GM18520 (cell line): ENCODE results near the gene NOP56.

Experiments used
- ATAC-seq: cut with Tn5 transposase; IDR thresholded peaks from one replicate; pipeline ENCODE4 v1.9.1; 2021; ENCODE audit not compliant: unreplicated experiment

Gene NOP56

DNA sequence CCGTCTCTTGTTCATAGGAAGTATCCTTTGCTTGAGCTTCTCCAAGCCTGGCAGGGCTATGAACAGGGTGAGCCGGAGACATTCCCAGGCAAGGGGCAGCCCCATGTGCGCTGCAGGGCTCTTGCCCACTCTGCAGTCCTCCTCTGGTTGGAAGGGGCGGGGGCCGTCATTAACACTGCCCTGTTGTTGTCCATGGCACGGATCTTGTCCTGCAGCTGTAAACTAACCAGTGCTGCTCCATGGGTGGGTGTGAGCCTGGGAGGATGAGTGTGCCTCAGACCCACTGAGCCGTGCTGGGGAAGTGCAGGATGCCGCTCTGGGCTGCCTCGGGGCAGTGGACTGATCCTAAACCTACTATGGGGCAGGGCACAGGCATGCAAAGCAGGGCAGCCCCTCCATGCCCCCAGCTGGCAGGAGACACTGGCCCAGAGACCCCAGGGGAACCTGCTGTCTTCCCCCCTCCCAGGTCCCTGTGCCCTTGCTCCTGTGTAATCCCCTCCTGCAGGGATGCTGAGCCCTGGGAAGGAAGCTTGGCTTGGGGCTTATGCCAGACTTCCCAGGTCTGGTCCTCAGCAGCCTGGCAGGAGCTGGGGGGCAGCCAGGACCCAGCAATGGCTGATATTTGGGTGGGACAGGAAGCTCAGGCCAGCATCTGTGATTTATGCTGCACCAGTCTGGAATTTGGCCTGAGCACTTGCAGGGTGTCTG lies 48.6 kb downstream of the NOP56 start:
- ATAC-seq: no peak

DNA sequence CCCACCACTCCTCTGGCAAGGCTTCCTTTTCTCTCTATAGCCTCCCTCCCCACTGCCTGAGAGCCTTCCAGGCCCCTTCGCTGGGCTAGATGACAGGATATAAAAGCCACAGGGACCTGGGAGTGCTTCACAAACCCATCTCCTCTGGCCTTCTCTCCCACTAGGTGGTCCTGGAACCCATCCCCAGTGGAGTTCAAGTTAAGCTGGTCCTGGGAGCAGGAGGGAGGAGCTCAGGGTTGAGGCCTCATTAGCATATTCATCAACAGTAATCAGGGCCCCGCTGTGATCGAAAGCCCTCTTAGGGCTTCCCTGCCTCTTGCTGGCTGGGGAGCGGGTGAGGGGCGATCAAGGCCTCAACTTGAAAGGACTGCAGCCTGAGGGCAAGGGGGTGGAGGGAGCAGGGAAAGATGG lies 49.2 kb downstream of the NOP56 start:
- ATAC-seq: no peak

DNA sequence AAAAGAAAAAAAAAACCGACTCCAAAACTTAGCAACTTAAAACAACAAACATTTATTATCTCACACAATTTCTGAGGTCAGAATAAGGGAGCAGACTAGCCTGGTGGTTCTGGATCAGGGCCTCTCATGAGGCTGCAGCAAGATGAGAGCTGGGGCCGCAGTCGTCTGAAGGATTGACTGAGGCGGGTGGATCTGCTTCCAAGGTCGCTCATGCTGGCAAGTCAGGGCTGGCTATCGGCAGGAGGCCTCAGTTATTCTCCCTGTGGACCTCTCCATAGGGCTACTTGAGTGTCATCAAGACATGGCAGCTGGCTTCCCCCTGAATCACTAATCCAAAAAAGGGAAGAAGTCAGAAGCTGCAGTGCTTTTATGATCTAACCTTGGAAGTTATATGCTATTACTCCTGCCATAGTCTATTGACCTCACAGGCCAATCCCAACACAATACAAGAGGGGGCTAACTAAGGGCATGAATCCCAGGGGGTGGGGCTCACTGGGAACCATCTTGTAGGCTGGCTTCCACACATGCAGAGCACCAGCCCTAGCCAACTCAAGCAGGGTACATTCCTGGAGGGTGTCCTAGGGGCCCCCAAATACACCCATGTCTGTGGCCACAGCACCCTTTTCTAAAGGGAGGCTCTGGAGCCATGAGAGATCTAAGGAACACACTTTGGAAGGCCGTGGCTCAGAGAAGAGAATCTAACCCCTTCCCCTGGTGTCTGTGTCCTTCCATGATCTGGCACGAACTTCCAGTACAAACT lies 51.5 kb downstream of the NOP56 start:
- no peak for ATAC-seq

DNA sequence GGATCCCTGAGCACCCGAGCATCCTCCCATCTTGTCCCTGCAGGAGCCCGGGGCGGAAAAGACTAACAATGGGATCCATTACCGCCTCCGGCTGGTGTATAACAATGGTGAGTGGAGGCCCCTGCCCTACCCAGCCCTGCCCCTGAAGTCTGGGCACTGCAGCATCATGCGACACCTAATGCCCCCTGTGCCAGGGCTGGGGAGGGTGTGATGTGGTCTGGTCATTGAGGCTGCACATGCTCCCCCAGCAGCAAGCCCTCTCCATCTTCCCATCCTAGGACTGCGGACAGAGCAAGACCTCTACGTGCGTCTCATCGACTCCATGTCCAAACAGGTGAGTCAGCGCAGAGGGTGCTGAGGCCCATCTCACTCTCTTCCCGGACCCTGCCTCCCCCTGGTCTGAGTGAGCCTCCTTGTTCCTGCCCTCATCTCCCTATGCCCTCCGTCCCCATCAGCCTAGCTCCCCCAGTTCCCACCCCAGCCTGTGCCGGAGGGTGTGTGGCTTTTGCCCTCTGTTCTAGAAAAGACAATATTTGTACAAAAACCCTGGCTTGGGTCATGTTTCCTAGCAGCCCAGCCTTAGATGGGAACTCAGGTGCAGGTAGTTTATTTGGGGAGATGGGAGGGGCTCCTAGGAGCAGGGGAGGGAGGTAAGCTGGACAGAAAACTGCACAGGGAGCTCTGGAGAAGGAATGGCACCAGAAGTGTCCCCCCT lies 53.7 kb downstream of the NOP56 start:
- no peak for ATAC-seq

DNA sequence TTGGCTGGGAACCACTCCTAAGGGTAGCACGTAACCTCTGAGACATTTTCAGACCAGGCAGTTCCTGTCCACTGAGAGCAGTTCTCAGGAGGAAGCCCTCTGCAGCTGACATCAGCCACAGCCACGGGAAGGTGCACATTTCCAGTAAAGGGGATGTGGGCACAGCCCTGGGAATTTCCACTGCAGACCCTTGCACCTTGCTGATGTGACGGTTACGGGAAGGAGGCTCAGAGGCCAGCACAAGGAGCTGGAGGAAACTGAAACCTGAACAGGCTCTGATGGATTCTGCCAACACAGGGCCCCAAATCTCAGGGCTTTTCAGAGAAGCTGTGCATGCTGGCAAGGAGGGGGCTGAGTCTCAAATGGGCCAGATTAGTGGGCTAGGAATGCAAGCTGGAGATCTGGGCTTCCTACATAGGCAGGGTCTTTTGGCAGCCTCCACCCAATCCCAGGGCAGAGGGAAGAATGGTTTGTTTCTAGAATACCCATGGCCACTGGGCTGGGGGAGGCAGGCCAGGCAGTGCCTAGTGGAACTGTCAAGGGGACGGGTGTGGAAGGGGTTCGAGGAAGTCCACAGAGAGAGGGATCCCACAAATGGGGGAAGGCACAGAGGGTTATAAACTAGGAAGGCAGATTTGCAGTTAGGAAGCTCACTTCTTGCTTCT lies 54.4 kb downstream of the NOP56 start:
- no peak for ATAC-seq

DNA sequence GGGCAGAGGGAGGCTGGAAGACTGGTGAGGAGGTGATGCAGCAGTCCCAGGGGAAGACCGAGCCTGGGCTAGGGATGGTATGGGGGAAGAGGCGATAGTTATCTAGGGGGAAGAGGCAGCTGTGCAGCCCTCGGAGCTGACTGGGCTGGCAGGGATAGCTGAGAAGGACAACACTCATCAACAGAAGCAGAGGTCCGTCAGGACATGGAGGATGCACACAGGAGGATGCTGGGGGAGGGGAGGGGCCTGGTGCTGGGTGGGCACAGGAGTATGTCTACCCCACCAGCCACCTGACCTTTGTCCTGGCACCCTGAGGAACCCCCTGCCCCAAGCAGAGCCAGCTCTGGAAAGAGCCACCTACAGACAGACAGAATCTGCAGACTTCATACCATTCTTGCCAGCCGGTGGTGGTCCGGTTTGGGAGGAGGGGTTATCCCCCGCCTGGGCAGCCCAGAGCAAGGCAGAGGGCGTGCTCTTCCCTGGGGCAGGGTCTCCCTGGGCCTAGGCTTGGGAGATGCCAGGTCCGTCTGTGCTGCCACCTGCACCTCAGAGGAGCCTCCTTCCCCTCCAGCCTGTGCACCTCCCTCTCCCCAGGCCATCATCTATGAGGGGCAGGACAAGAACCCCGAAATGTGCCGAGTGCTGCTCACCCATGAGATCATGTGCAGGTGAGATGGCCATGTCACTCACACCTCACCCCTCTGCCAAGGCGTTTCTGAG lies 55.1 kb downstream of the NOP56 start:
- ATAC-seq: no peak
